T-helper 1 cell treated with Interleukin-12 subunit alpha and Interleukin-12 subunit beta and Interleukin-4 antibody, amounts not matched to agents 30 μg/mL and 1 μg/mL, for 36 hours (primary cell): ENCODE data around the gene PARD3B.

ENCODE experiments used
- H3K27ac Mint-ChIP-seq: one replicate; pipeline ENCODE4 v1.8.0; 2021; ENCODE audit warnings: mild to moderate bottlenecking, mixed read lengths
- H3K27me3 Mint-ChIP-seq: one replicate; pipeline ENCODE4 v1.8.0; 2021; ENCODE audit warnings: low read depth, mixed read lengths
- H3K36me3 Mint-ChIP-seq: one replicate; pipeline ENCODE4 v1.8.0; 2021; ENCODE audit warnings: low read depth, mixed read lengths
- H3K4me1 Mint-ChIP-seq: one replicate; pipeline ENCODE4 v1.8.0; 2021; ENCODE audit warnings: low read depth, mixed read lengths
- H3K4me3 Mint-ChIP-seq: one replicate; pipeline ENCODE4 v1.8.0; 2021; ENCODE audit warnings: mild to moderate bottlenecking, moderate library complexity, mixed read lengths
- H3K9me3 Mint-ChIP-seq: one replicate; pipeline ENCODE4 v1.8.0; 2021; ENCODE audit warnings: mixed read lengths

Gene PARD3B

GRCh38 chr2:204776781-204777559 is 231.7 kb downstream of the PARD3B start:
- Mint-ChIP-seq H3K4me1 (no peaks in the 10 kb centered on the region), H3K27ac (no peak overlapping the region), H3K27me3 (peaks cover 16% of the 10 kb centered on the region), H3K36me3 (no peaks in the 10 kb centered on the region), H3K9me3 (no peaks in the 10 kb centered on the region), H3K4me3 (no peak overlapping the region)

DNA sequence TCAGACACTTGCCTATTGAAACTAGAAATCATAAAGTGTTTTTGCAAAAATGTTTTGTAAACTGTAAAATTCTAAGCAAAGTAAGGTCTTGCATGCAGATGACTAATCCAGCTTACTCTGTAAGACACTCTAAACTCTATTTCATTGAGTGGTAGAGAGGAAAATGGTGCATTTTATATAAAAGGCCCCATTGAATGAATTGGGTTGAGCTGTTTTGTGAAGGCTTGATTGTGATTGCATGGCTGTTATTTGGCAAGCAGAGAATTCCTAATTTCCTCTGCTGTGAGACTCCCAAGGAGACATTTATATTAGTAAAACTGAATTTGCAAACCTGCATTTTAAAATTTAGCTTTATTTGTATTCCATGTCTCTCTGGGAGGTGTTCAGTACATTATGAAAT is 234.5 kb downstream of the PARD3B start:
- Mint-ChIP-seq H3K4me1 (no peaks in the 10 kb centered on the region), H3K4me3 (no peak overlapping the region), H3K27me3 (peaks cover 10% of the 10 kb centered on the region), H3K36me3 (no peaks in the 10 kb centered on the region), H3K9me3 (no peaks in the 10 kb centered on the region), H3K27ac (no peak overlapping the region)

DNA sequence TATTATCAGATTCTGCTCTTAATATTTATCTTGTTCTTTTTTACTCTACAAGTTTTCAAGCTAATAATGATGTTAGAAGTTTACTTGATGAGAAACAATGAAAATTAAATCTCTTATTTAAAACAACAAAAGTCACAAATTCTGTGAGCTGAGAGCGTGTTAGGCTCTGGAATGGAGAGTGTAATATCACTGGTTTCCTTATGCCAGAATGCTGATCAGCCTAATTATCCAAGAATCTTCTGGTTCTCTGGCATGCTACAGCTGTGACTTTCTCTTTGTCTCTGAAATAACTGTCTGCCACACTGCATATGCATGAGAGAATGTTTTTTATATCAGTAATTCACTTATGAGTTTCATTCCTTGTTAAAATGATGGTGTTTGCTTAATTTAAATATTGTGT is 236.7 kb downstream of the PARD3B start:
- Mint-ChIP-seq H3K36me3 (no peaks in the 10 kb centered on the region), H3K27ac (no peak overlapping the region), H3K4me3 (no peak overlapping the region), H3K27me3 (peaks cover 8% of the 10 kb centered on the region), H3K4me1 (no peaks in the 10 kb centered on the region), H3K9me3 (no peaks in the 10 kb centered on the region)

DNA sequence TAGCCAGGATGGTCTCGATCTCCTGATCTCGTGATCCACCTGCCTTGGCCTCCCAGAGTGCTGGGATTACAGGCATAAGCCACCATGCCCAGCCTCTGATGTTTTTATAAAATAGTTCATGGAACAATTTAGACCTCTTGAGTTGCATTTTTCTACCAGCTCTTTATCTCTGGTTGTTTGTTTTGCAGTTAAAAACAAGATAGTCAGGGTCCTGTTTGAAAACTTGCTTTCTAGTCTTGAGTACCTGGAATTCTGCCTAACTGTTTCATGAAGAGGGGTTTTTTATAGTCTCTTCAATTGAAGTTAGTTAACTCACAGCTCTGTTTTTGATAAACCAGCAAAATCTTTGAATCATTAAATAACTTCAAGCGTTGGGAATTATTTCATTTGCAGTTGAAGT is 244.8 kb downstream of the PARD3B start:
- H3K9me3 Mint-ChIP-seq, result no peaks in the 10 kb centered on the region
- no peak overlapping the region for H3K4me3 Mint-ChIP-seq
- H3K27me3 Mint-ChIP-seq, result peaks cover 12% of the 10 kb centered on the region
- H3K27ac Mint-ChIP-seq, result no peak overlapping the region
- H3K36me3 Mint-ChIP-seq, result no peaks in the 10 kb centered on the region
- no peaks in the 10 kb centered on the region for H3K4me1 Mint-ChIP-seq

DNA sequence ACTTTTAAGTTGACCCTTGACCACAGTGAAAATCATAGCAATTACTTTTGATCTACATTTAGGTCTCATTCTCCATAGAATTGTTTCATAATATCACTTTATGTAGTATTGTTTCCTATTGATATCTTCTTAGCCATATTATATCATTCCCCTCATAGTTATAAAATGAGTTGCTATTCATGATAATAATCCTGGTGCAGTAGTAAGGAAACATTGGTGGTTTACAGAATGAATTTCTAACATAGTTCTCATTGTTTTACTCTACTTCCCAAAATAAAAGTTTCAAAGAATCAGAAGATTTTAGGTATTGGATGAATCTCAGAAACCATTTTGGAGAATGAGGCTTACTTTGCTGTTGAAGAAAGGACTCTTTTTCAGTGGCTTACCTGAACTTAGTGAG is 246.0 kb downstream of the PARD3B start:
- H3K27me3 Mint-ChIP-seq, result peaks cover 12% of the 10 kb centered on the region
- H3K36me3 Mint-ChIP-seq, result no peaks in the 10 kb centered on the region
- no peak overlapping the region for H3K27ac Mint-ChIP-seq
- H3K4me1 Mint-ChIP-seq, result no peaks in the 10 kb centered on the region
- no peaks in the 10 kb centered on the region for H3K9me3 Mint-ChIP-seq
- no peak overlapping the region for H3K4me3 Mint-ChIP-seq

DNA sequence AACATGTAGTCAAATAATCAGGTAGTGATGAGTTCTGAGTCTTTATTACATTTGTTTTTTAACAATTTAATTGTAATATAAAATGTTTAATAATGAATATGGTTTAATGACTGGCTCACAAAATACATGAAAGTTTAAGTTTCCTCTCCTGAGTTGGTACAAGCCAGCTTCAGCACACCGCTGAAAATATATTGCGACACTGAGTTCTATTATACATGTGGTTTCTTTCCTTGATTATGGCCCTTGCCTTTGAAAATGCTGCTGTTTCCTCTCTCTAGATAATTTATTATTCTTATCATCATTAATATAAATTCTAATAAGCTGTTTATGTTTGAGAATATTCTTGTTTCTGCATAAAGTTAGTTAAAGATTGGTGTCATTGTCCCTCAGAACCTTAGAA is 249.3 kb downstream of the PARD3B start:
- Mint-ChIP-seq H3K27ac (no peak overlapping the region), H3K36me3 (no peaks in the 10 kb centered on the region), H3K4me3 (no peak overlapping the region), H3K27me3 (peaks cover 12% of the 10 kb centered on the region), H3K4me1 (no peaks in the 10 kb centered on the region), H3K9me3 (no peaks in the 10 kb centered on the region)

DNA sequence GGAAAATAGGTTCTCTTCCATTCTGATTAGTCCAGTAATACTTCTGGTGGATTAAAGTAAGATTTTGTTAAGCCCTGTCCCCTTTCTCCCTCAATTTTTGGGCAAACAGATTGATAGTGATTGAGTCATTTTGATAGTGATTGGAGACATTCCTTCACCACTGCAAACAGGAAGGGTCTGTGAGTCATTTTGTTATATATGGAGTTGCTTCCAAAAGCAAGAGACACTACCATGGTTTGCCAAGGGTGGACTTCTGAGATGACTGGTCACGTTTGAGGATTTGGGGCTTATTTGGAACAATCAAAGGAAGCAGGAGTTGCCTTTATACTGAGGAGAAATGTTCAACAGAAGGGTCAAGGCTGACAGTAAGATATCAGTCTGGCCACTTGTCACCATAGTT is 249.9 kb downstream of the PARD3B start:
- Mint-ChIP-seq H3K27me3 (peaks cover 12% of the 10 kb centered on the region), H3K4me3 (no peak overlapping the region), H3K9me3 (no peaks in the 10 kb centered on the region), H3K27ac (no peak overlapping the region), H3K36me3 (no peaks in the 10 kb centered on the region), H3K4me1 (no peaks in the 10 kb centered on the region)

DNA sequence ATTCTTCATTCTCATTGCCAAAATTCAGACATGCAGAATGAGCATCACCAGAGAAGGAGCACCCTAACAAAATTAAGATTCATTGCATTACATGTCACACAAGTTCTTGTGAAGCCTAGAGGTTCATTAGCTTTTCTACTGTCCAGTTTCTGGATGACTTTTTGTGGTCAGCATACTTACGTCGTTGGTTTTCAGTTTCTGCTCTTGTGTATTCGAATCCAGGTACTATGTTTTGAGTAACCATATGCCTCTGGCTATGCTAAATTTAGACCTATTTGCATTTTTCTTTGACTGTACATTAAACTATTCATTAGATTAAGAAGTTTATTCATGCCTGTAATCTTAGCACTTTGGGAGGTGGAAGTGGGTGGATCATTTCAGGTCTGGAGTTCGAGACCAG is 251.3 kb downstream of the PARD3B start:
- H3K9me3 Mint-ChIP-seq, result no peaks in the 10 kb centered on the region
- H3K27ac Mint-ChIP-seq, result no peak overlapping the region
- H3K27me3 Mint-ChIP-seq, result peaks cover 12% of the 10 kb centered on the region
- H3K4me3 Mint-ChIP-seq, result no peak overlapping the region
- no peaks in the 10 kb centered on the region for H3K4me1 Mint-ChIP-seq
- H3K36me3 Mint-ChIP-seq, result no peaks in the 10 kb centered on the region

DNA sequence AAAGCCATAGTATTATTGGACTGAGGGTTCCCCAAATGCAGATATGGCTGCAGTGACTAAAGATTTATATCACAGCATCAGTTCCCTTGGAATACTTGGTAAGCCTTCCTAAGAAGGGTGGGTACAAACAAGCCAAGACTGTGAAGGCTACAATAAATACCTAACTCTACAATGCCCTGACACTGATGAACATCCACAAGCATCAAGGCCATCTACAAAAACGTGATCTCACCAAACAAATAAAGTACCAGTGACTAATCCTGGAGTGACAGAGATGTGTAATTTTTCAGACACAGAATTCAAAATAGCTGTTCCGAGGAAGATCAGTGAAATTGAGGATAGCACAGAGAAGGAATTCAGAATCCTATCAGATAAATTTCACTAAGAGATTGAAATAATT is 254.5 kb downstream of the PARD3B start:
- Mint-ChIP-seq H3K9me3 (peaks cover 8% of the 10 kb centered on the region), H3K36me3 (peaks cover 3% of the 10 kb centered on the region), H3K27ac (no peak overlapping the region), H3K27me3 (peaks cover 6% of the 10 kb centered on the region), H3K4me1 (peaks cover 13% of the 10 kb centered on the region), H3K4me3 (no peak overlapping the region)

DNA sequence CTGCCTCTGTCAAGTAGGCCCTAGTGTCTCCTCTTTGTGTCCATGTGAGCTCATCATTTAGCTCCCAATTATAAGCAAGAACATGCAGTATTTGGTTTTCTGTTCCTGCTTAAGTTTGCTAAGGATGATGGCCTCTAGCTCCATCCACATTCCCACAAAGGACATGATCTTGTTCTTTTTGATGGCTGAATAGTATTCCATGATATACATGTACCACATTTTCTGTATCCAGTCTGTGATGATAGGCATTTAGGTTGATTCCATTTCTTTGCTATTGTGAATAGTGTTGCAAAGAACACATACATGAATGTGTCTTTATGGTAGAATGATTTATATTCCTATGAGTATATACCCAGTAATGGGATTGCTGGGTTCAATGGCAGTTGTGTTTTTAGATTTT is 263.2 kb downstream of the PARD3B start:
- H3K27ac Mint-ChIP-seq, result no peak overlapping the region
- H3K4me3 Mint-ChIP-seq, result no peak overlapping the region
- peaks cover 11% of the 10 kb centered on the region for H3K27me3 Mint-ChIP-seq
- H3K36me3 Mint-ChIP-seq, result peaks cover 15% of the 10 kb centered on the region
- H3K9me3 Mint-ChIP-seq, result peaks cover 50% of the 10 kb centered on the region
- H3K4me1 Mint-ChIP-seq, result peaks cover 10% of the 10 kb centered on the region

GRCh38 chr2:204824751-204825453 is 279.6 kb downstream of the PARD3B start:
- Mint-ChIP-seq H3K9me3 (peaks cover 13% of the 10 kb centered on the region), H3K27me3 (no peaks in the 10 kb centered on the region), H3K36me3 (no peaks in the 10 kb centered on the region), H3K27ac (no peak overlapping the region), H3K4me3 (no peak overlapping the region), H3K4me1 (no peaks in the 10 kb centered on the region)

DNA sequence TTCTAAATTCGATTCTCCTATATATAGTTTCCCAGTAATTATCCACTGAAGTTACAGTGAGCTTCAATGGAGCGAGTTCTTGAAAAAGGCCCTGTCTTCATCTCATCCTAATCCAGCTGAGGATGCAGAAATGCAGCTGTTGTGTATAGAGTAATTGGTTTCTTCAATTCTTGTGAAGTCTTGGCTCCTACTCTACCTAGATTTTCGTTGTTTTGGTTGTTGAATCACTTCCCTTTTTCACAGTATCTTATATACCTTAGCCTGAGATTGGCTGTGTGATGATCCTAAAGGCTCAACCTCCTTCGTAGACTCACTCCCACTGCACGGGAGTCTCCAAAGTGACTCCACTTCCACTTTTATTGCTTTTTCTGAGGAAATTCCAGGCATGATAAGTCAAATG is 280.4 kb downstream of the PARD3B start:
- no peaks in the 10 kb centered on the region for H3K4me1 Mint-ChIP-seq
- no peak overlapping the region for H3K27ac Mint-ChIP-seq
- H3K36me3 Mint-ChIP-seq, result no peaks in the 10 kb centered on the region
- H3K4me3 Mint-ChIP-seq, result no peak overlapping the region
- H3K27me3 Mint-ChIP-seq, result no peaks in the 10 kb centered on the region
- H3K9me3 Mint-ChIP-seq, result peaks cover 17% of the 10 kb centered on the region

GRCh38 chr2:204827701-204828590 is 282.7 kb downstream of the PARD3B start:
- Mint-ChIP-seq H3K9me3 (peaks cover 10% of the 10 kb centered on the region), H3K36me3 (no peaks in the 10 kb centered on the region), H3K27ac (no peak overlapping the region)

DNA sequence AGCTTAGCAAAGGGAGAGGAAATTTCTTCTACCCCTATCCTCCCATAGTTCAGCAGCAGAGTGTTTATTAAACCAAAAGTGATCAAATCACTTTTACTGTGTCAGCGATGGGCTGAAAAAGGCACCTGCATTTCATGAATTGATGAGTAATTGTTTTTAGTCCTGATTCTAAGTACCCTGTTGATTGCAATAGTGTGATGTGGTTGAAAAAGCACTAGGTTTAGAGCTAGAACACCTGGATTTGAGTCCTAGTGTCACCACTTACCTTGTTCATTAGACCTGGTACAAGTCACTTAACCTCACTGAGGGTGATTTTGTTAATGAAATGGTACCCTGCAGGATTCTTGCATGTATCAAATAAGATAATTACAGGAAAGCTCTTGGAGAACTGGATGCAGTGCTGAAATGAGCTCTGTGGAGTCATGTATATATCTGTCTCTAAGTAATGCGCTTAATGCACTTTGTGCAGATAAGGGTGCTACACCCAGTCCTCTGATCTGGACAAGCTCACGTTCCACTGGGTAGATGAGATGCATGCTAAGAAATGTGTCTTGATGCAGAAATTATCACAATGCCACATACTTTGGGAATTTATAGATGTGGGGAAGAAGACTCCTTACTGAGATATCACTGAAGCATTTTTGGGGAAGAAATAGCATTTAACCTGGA is 289.6 kb downstream of the PARD3B start:
- no peak overlapping the region for H3K4me3 Mint-ChIP-seq
- no peak overlapping the region for H3K27ac Mint-ChIP-seq
- H3K27me3 Mint-ChIP-seq, result peaks cover 23% of the 10 kb centered on the region
- H3K36me3 Mint-ChIP-seq, result no peaks in the 10 kb centered on the region
- peaks cover 5% of the 10 kb centered on the region for H3K9me3 Mint-ChIP-seq
- H3K4me1 Mint-ChIP-seq, result no peaks in the 10 kb centered on the region

More at GRCh38 chr2:204827701-204828590, 282.7 kb downstream of the PARD3B start:
- H3K4me1 Mint-ChIP-seq, result no peaks in the 10 kb centered on the region
- H3K4me3 Mint-ChIP-seq, result no peak overlapping the region
- peaks cover 3% of the 10 kb centered on the region for H3K27me3 Mint-ChIP-seq
